ENCODE results near the gene TAS1R3.

GRCh38 chr1:1366699-1367066, 35.6 kb downstream of the TAS1R3 start:
- TF ChIP-seq CTCF (IDR thresholded peaks at IDR 0.05; ENCODE audit: insufficient read depth, low read depth, low read length) (no peak), EZH2 (IDR thresholded peaks at IDR 0.05; ENCODE audit: insufficient read depth, low read length) (no peak)

Measured in astrocyte (in vitro differentiated cells and primary cell).